HCT116 (cell line): ENCODE results near the gene RNU7-1.

Experiments
- CBX3 ChIP-seq: IDR thresholded peaks from 2 replicates; pipeline ENCODE4 v1.6.1; 2012; ENCODE audit warnings: low read depth
- EZH2 ChIP-seq: fragments of 200-600 bp; sonication (generic); IDR thresholded peaks from 2 replicates; pipeline ENCODE4 v1.6.1; 2017; ENCODE audit warnings: antibody characterized with exemption, mixed run types
- EZH2phosphoT487 ChIP-seq: fragments of 200-600 bp; IDR thresholded peaks from 2 replicates; pipeline ENCODE4 v1.6.1; 2018; ENCODE audit warnings: antibody characterized with exemption, borderline replicate concordance
- JUND ChIP-seq: IDR thresholded peaks from 2 replicates; pipeline ENCODE4 v1.6.1; 2012
- POLR2A ChIP-seq: IDR thresholded peaks from 2 replicates; pipeline ENCODE4 v1.7.0; 2011; ENCODE audit warnings: borderline replicate concordance; ENCODE audit not compliant: insufficient read depth, insufficient read length; ENCODE audit errors: extremely low read depth
- SIN3A ChIP-seq: IDR thresholded peaks from 2 replicates; pipeline ENCODE4 v1.6.1; 2012; ENCODE audit warnings: low read depth
- SP1 ChIP-seq: IDR thresholded peaks from 2 replicates; pipeline ENCODE4 v1.6.1; 2012; ENCODE audit warnings: low read depth
- ZNF274 ChIP-seq: fragments of 200-500 bp; sonication (Bioruptor generic); IDR thresholded peaks from 2 replicates; pipeline ENCODE4 v1.6.1; 2014; ENCODE audit warnings: mild to moderate bottlenecking, low read depth, low read length, inconsistent platforms
- TF ChIP-seq, protein P1 (sequence below), 3 experiments: fragments of 200-600 bp in 1 of 3; sonication (generic) in 1 of 3; IDR thresholded peaks in 2 of 3; conservative IDR thresholded peaks in 1 of 3; 2 replicates each; pipeline ENCODE4 v1.5.1; 2012 to 2017; ENCODE audit warnings: low read depth in 2 of 3, low read length in 2 of 3, antibody characterized with exemption in 1 of 3, borderline replicate concordance in 1 of 3, control low read depth in 1 of 3, mild to moderate bottlenecking in 1 of 3, mixed read lengths in 1 of 3, mixed run types in 1 of 3, moderate library complexity in 1 of 3; ENCODE audit not compliant: insufficient read depth in 1 of 3
- TF ChIP-seq, protein P2 (sequence below): IDR thresholded peaks from 2 replicates; pipeline ENCODE4 v1.6.1; 2012; ENCODE audit warnings: low read depth
- TF ChIP-seq, protein P3 (sequence below): IDR thresholded peaks from 2 replicates; pipeline ENCODE4 v1.6.1; 2011; ENCODE audit warnings: mild to moderate bottlenecking, low read length, moderate library complexity; ENCODE audit not compliant: insufficient replicate concordance; ENCODE audit errors: extremely low read depth

DNA sequence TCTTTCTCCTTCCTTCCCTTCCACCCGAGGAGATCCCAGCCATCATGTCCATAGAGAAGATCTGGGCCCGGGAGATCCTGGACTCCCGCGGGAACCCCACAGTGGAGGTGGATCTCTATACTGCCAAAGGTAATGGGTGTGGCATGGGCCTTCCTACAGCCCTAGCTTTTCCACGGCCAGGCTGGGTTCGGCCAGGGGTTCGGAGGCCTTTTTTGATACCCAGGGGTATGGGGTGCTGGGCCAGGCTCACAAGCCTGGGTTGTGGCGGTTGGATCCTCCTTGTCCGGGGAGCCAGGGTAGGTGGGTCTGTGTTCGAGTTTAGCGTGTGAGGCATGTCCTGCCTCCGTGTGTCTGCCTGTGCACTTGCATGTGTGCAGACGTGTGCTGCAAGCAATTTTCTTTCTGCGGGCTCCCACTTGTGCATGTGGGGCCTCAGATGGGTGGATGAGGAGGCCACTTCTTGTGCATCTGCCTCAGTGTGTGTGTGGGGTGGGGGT, 27.8 kb upstream of the RNU7-1 start:
- TF ChIP-seq SP1 (no peak), SIN3A (no peak), ZNF274 (no peak), EZH2 (no peak), POLR2A (no peak), JUND (no peak), CBX3 (no peak), EZH2phosphoT487 (no peak)
- TF ChIP-seq, protein P1, sequence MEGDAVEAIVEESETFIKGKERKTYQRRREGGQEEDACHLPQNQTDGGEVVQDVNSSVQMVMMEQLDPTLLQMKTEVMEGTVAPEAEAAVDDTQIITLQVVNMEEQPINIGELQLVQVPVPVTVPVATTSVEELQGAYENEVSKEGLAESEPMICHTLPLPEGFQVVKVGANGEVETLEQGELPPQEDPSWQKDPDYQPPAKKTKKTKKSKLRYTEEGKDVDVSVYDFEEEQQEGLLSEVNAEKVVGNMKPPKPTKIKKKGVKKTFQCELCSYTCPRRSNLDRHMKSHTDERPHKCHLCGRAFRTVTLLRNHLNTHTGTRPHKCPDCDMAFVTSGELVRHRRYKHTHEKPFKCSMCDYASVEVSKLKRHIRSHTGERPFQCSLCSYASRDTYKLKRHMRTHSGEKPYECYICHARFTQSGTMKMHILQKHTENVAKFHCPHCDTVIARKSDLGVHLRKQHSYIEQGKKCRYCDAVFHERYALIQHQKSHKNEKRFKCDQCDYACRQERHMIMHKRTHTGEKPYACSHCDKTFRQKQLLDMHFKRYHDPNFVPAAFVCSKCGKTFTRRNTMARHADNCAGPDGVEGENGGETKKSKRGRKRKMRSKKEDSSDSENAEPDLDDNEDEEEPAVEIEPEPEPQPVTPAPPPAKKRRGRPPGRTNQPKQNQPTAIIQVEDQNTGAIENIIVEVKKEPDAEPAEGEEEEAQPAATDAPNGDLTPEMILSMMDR (IDR thresholded peaks at IDR 0.05 in 2 of 3, conservative IDR thresholded peaks at IDR 0.05 in 1 of 3; ENCODE audit: borderline replicate concordance in 1 of 3, insufficient read depth in 1 of 3, low read depth in 2 of 3, low read length in 2 of 3) = no peak
- TF ChIP-seq, protein P2, sequence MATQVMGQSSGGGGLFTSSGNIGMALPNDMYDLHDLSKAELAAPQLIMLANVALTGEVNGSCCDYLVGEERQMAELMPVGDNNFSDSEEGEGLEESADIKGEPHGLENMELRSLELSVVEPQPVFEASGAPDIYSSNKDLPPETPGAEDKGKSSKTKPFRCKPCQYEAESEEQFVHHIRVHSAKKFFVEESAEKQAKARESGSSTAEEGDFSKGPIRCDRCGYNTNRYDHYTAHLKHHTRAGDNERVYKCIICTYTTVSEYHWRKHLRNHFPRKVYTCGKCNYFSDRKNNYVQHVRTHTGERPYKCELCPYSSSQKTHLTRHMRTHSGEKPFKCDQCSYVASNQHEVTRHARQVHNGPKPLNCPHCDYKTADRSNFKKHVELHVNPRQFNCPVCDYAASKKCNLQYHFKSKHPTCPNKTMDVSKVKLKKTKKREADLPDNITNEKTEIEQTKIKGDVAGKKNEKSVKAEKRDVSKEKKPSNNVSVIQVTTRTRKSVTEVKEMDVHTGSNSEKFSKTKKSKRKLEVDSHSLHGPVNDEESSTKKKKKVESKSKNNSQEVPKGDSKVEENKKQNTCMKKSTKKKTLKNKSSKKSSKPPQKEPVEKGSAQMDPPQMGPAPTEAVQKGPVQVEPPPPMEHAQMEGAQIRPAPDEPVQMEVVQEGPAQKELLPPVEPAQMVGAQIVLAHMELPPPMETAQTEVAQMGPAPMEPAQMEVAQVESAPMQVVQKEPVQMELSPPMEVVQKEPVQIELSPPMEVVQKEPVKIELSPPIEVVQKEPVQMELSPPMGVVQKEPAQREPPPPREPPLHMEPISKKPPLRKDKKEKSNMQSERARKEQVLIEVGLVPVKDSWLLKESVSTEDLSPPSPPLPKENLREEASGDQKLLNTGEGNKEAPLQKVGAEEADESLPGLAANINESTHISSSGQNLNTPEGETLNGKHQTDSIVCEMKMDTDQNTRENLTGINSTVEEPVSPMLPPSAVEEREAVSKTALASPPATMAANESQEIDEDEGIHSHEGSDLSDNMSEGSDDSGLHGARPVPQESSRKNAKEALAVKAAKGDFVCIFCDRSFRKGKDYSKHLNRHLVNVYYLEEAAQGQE = no peak
- TF ChIP-seq, protein P3, sequence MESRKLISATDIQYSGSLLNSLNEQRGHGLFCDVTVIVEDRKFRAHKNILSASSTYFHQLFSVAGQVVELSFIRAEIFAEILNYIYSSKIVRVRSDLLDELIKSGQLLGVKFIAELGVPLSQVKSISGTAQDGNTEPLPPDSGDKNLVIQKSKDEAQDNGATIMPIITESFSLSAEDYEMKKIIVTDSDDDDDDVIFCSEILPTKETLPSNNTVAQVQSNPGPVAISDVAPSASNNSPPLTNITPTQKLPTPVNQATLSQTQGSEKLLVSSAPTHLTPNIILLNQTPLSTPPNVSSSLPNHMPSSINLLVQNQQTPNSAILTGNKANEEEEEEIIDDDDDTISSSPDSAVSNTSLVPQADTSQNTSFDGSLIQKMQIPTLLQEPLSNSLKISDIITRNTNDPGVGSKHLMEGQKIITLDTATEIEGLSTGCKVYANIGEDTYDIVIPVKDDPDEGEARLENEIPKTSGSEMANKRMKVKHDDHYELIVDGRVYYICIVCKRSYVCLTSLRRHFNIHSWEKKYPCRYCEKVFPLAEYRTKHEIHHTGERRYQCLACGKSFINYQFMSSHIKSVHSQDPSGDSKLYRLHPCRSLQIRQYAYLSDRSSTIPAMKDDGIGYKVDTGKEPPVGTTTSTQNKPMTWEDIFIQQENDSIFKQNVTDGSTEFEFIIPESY = no peak
